ENCODE data around the gene FAM120B. TPM values are rescaled to one million over a fixed set of nuclear protein-coding genes. Genes with fewer than 3 reads are reported as not detected.

Gene FAM120B
- 8.8 and 10.2 TPM in 2 replicates for polyA plus RNA-seq (2011; rRNA removed)
- polyA minus RNA-seq (2011; rRNA and poly(A)+ RNA removed): 20.4 and 22.2 TPM in 2 replicates

GRCh38 chr6:170306324-170307079 is at the start of gene FAM120B:
Gene FAM120B, plus strand, starts transcription at chr6:170306758. Its CDS starts 10,633 bp downstream, at chr6:170317391.
- ChIA-PET POLR2A (no interaction called here), CTCF (interaction anchor here (1.0 kb wide), 1 partner anchor 211 kb away, joined by 3 read pairs; no protein-coding TSS in a partner anchor)
- H3K4me3 ChIP-seq (ENCODE audit: low read depth, low read length): peak within 1 kb of the TSS; percentile 93
- no peak for TF ChIP-seq CTCF (IDR thresholded peaks at IDR 0.05; ENCODE audit: insufficient read depth, low read depth, low read length)
- H3K36me3 ChIP-seq (ENCODE audit: control insufficient read depth, insufficient read depth, low read length): no peaks in the 10 kb centered on the region
- DNase-seq (ENCODE audit: low read depth): peak; percentile 72
- no peaks in the 10 kb centered on the region for H3K27me3 ChIP-seq (ENCODE audit: control insufficient read depth, insufficient read depth, low read length)

- ChIA-PET POLR2A (no interaction called here), CTCF (no interaction called here)
- no peak for TF ChIP-seq CTCF (IDR thresholded peaks at IDR 0.05; ENCODE audit: insufficient read depth, low read depth, low read length)
- Histone ChIP-seq H3K36me3 (ENCODE audit: control insufficient read depth, insufficient read depth, low read length) (no peaks in the 10 kb centered on the region), H3K27me3 (ENCODE audit: control insufficient read depth, insufficient read depth, low read length) (no peaks in the 10 kb centered on the region), H3K4me3 (ENCODE audit: low read depth, low read length) (no peak overlapping the region)
- DNase-seq (ENCODE audit: low read depth): no peak
Observed at GRCh38 chr6:170257376-170257775, 49.2 kb upstream of the FAM120B start.

- no peaks in the 10 kb centered on the region for H3K36me3 ChIP-seq (ENCODE audit: control insufficient read depth, insufficient read depth, low read length)
- H3K4me3 ChIP-seq (ENCODE audit: low read depth, low read length): no peak overlapping the region
- ChIA-PET CTCF (no interaction called here), POLR2A (no interaction called here)
- no peak for DNase-seq (ENCODE audit: low read depth)
- no peaks in the 10 kb centered on the region for H3K27me3 ChIP-seq (ENCODE audit: control insufficient read depth, insufficient read depth, low read length)
- TF ChIP-seq CTCF (IDR thresholded peaks at IDR 0.05; ENCODE audit: insufficient read depth, low read depth, low read length): no peak
Observed at GRCh38 chr6:170258407-170258806, 48.2 kb upstream of the FAM120B start.

GRCh38 chr6:170259278-170259677 is 47.3 kb upstream of the FAM120B start:
- no peak for TF ChIP-seq CTCF (IDR thresholded peaks at IDR 0.05; ENCODE audit: insufficient read depth, low read depth, low read length)
- Histone ChIP-seq H3K27me3 (ENCODE audit: control insufficient read depth, insufficient read depth, low read length) (no peaks in the 10 kb centered on the region), H3K36me3 (ENCODE audit: control insufficient read depth, insufficient read depth, low read length) (no peaks in the 10 kb centered on the region), H3K4me3 (ENCODE audit: low read depth, low read length) (no peak overlapping the region)
- ChIA-PET POLR2A (no interaction called here), CTCF (no interaction called here)
- DNase-seq (ENCODE audit: low read depth): no peak

- ChIA-PET CTCF (interaction anchor here (0.6 to 0.8 kb wide), 3 partner anchors 38 to 257 kb away, joined by 3 read pairs; no protein-coding TSS in a partner anchor), POLR2A (no interaction called here)
- H3K4me3 ChIP-seq (ENCODE audit: low read depth, low read length): no peak overlapping the region
- no peak for TF ChIP-seq CTCF (IDR thresholded peaks at IDR 0.05; ENCODE audit: insufficient read depth, low read depth, low read length)
- H3K27me3 ChIP-seq (ENCODE audit: control insufficient read depth, insufficient read depth, low read length): no peaks in the 10 kb centered on the region
- no peak for DNase-seq (ENCODE audit: low read depth)
- H3K36me3 ChIP-seq (ENCODE audit: control insufficient read depth, insufficient read depth, low read length): no peaks in the 10 kb centered on the region
Observed at GRCh38 chr6:170260686-170261085, 45.9 kb upstream of the FAM120B start.
